Measurements from ENCODE around the gene CSF3R. TPM values are rescaled to one million over a fixed set of nuclear protein-coding genes. Genes with fewer than 3 reads are reported as not detected.

Gene CSF3R
- total and polyA plus RNA-seq, 9 of the 15 experiments (the other 6 are each of a cell fraction or from before 2014, with no cell fraction given), result 0.21 to 0.86 (median 0.40) TPM; not detected in 1

- TF ChIP-seq RBBP5 (IDR thresholded peaks at IDR 0.05; ENCODE audit: borderline replicate concordance, insufficient read depth, low read length, poor library complexity, severe bottlenecking) (no peak), ZNF592 (IDR thresholded peaks at IDR 0.05) (peak; percentile 85), E2F4 (CRISPR knock-in tag; IDR thresholded peaks at IDR 0.05; ENCODE audit: low read depth) (no peak), MBD1 (CRISPR knock-in tag; IDR thresholded peaks at IDR 0.05) (peak; percentile 63; the same call in 1 of the 2 replicates), ZNF740 (CRISPR knock-in tag; IDR thresholded peaks at IDR 0.05) (no peak), ZNF740 (tag; IDR thresholded peaks at IDR 0.05) (peak in 1 of 2 experiments; percentile 54; a peak in 1 of 4 replicates), RREB1 (CRISPR knock-in tag; IDR thresholded peaks at IDR 0.05) (no peak), NRF1 (conservative IDR thresholded peaks at IDR 0.05 in 1 of 2, IDR thresholded peaks at IDR 0.05 in 1 of 2) (peak; percentile 53 to 57)
Measured at GRCh38 chr1:36464605-36465393, 17.9 kb downstream of the CSF3R start (continued).

Data from K562 (cell line).